Colonic mucosa (tissue), 2 donors: ENCODE results near the gene ATP6V0D1. TPM values are rescaled to one million over a fixed set of nuclear protein-coding genes. Genes with fewer than 3 reads are reported as not detected.

Experiments
- total RNA-seq, 2 donors: library from RNA; stranded (reverse); fragmentation: NEBNext Ultra II Directional in 1 of 2; extraction: Animal tissue kit (Norgen Biotek cat#: 25700) in 1 of 2; gene quantifications; one replicate each; pipeline ENCODE4 v1.2.1, GENCODE V29; 2021
- donor health status: DM: no; HTN: no; CAD: no.
- donor health status: DM: no; HTN: no; CAD: no.

The ATP6V0D1 gene
- total RNA-seq, 2 donors from 2014 or later = 194 to 195 TPM

Other genes with a start within 250 kb of the ATP6V0D1 start
- 10 to 100 TPM; 21.6 to 47.2 TPM for gene FHOD1, start 233.7 kb downstream of the ATP6V0D1 start, total RNA-seq
- gene SLC9A5, start 232.2 kb downstream of the ATP6V0D1 start, total RNA-seq = 1 to 10 TPM in 1 of 2 donors, under 1 TPM in 1; 0.48 to 2.1 TPM
- 10 to 100 TPM; 13.1 to 14.7 TPM for gene PLEKHG4, start 201.6 kb downstream of the ATP6V0D1 start, total RNA-seq
- under 1 TPM in 1 of 2 donors, not detected in 1; 0.24 TPM for gene KCTD19, start 154.4 kb downstream of the ATP6V0D1 start, total RNA-seq
- 1 to 10 TPM in 1 of 2 donors, not detected in 1; 1.1 TPM for gene LRRC36, start 154.3 kb downstream of the ATP6V0D1 start, total RNA-seq
- 10 to 100 TPM in 1 of 2 donors, 1 to 10 TPM in 1; 3.7 to 12.3 TPM for gene TPPP3, start 87.7 kb downstream of the ATP6V0D1 start, total RNA-seq
- 1 to 10 TPM; 7.9 to 8.7 TPM for gene ZDHHC1, start 64.7 kb downstream of the ATP6V0D1 start, total RNA-seq
- gene HSD11B2, start 50.0 kb downstream of the ATP6V0D1 start, total RNA-seq = 100 to 1,000 TPM; 348 to 378 TPM
- gene AGRP, start 2.4 kb upstream of the ATP6V0D1 start, total RNA-seq = not detected
- gene RIPOR1, start 47.7 kb upstream of the ATP6V0D1 start, total RNA-seq = 10 to 100 TPM; 14.4 to 19.0 TPM
- 10 to 100 TPM; 37.0 to 47.3 TPM for gene CTCF, start 81.4 kb upstream of the ATP6V0D1 start, total RNA-seq
- gene CARMIL2, start 164.0 kb upstream of the ATP6V0D1 start, total RNA-seq = 1 to 10 TPM; 1.9 to 2.5 TPM
- 10 to 100 TPM; 11.8 to 27.5 TPM for gene ACD, start 179.1 kb upstream of the ATP6V0D1 start, total RNA-seq
- gene PARD6A, start 179.8 kb upstream of the ATP6V0D1 start, total RNA-seq = 10 to 100 TPM in 1 of 2 donors, 1 to 10 TPM in 1; 4.6 to 10.3 TPM
- 10 to 100 TPM in 1 of 2 donors, 1 to 10 TPM in 1; 9.1 to 13.0 TPM for gene ENKD1, start 185.6 kb upstream of the ATP6V0D1 start, total RNA-seq
- gene C16orf86, start 185.7 kb upstream of the ATP6V0D1 start, total RNA-seq = 1 to 10 TPM; 1.1 to 1.4 TPM
- gene GFOD2, start 238.2 kb upstream of the ATP6V0D1 start, total RNA-seq = 10 to 100 TPM; 22.1 to 33.8 TPM